Esophagus (tissue), 2 donors: ENCODE measurements around the gene SLC6A7. TPM values are rescaled to one million over a fixed set of nuclear protein-coding genes. Genes with fewer than 3 reads are reported as not detected.

Experiments used
- H3K27ac ChIP-seq, 2 donors: one replicate each; pipeline ENCODE4 v1.5.1; 2013; ENCODE audit warnings: low read depth in 2 of 2, mild to moderate bottlenecking in 2 of 2, inconsistent platforms in 1 of 2, low read length in 1 of 2, moderate library complexity in 1 of 2
- H3K27me3 ChIP-seq, 2 donors: one replicate each; pipeline ENCODE4 v1.6.1; 2013; ENCODE audit warnings: low read length in 2 of 2, control low read depth in 1 of 2, mild to moderate bottlenecking in 1 of 2; ENCODE audit not compliant: insufficient read depth in 2 of 2, control insufficient read depth in 1 of 2
- H3K36me3 ChIP-seq, 2 donors: one replicate each; pipeline ENCODE4 v1.6.1; 2013; ENCODE audit warnings: low read length in 1 of 2; ENCODE audit not compliant: control insufficient read depth in 2 of 2, insufficient read depth in 2 of 2
- H3K4me1 ChIP-seq, 2 donors: one replicate each; pipeline ENCODE4 v1.6.1; 2013; ENCODE audit warnings: low read length in 1 of 2; ENCODE audit not compliant: control insufficient read depth in 2 of 2, insufficient read depth in 2 of 2
- H3K4me3 ChIP-seq, 2 donors: one replicate each; pipeline ENCODE4 v1.5.1; 2013; ENCODE audit warnings: low read length in 2 of 2, mild to moderate bottlenecking in 2 of 2, low read depth in 1 of 2, moderate library complexity in 1 of 2
- H3K9me3 ChIP-seq, 2 donors: one replicate each; pipeline ENCODE4 v1.6.1; 2013; ENCODE audit warnings: mild to moderate bottlenecking in 2 of 2, low read depth in 1 of 2, low read length in 1 of 2, moderate library complexity in 1 of 2; ENCODE audit not compliant: control insufficient read depth in 2 of 2, insufficient read depth in 1 of 2
- WGBS, 2 donors: extraction: QIAGEN DNeasy Blood & Tissue Kit; methylation state at CpG; one replicate each; pipeline ENCODE4 v1.1.7; 2013; 5-methylcytosine and 5-hydroxymethylcytosine counted together
- polyA plus RNA-seq, 2 donors: library from polyadenylated mRNA; stranded (reverse); fragments of 200-250 nt; gene quantifications; one replicate each; pipeline ENCODE4 v1.2.3, GENCODE V29; 2013
- donor health status: healthy with polysubstance abuse.
- donor health status: Bipolar disorder and iron deficiency.

SLC6A7 gene
- polyA plus RNA-seq, 2 donors: not detected

GRCh38 chr5:150202501-150202900 lies 12.6 kb downstream of the SLC6A7 start:
- H3K4me1 ChIP-seq: no peaks in the 10 kb centered on the region
- no peak overlapping the region for H3K4me3 ChIP-seq
- H3K9me3 ChIP-seq: no peaks in the 10 kb centered on the region
- no peaks in the 10 kb centered on the region for H3K27me3 ChIP-seq
- no peak overlapping the region for H3K27ac ChIP-seq
- WGBS, 2 donors: 92 to 94% methylated on average over 10 of the region's 10 CpGs
- H3K36me3 ChIP-seq: no peaks in the 10 kb centered on the region

GRCh38 chr5:150203832-150204589 lies 14.1 kb downstream of the SLC6A7 start:
- H3K4me1 ChIP-seq: no peaks in the 10 kb centered on the region

GRCh38 chr5:150204590-150204960 lies 14.7 kb downstream of the SLC6A7 start:
- no peak overlapping the region for H3K4me3 ChIP-seq
- H3K36me3 ChIP-seq: no peaks in the 10 kb centered on the region
- no peaks in the 10 kb centered on the region for H3K27me3 ChIP-seq
- H3K27ac ChIP-seq: no peak overlapping the region
- no peaks in the 10 kb centered on the region for H3K9me3 ChIP-seq
- WGBS, 2 donors: 92 to 93% methylated on average over 13 of the region's 13 CpGs
- peaks cover 0 to 2% of the 10 kb centered on the region in 2 donors for H3K4me1 ChIP-seq

More at GRCh38 chr5:150203832-150204589, 14.1 kb downstream of the SLC6A7 start:
- H3K4me3 ChIP-seq: no peak overlapping the region
- H3K27me3 ChIP-seq: no peaks in the 10 kb centered on the region
- no peaks in the 10 kb centered on the region for H3K9me3 ChIP-seq
- H3K36me3 ChIP-seq: no peaks in the 10 kb centered on the region
- H3K27ac ChIP-seq: no peak overlapping the region
- 83 to 85% methylated on average over 12 of the region's 12 CpGs for WGBS, 2 donors

- no peaks in the 10 kb centered on the region for H3K9me3 ChIP-seq
- H3K27me3 ChIP-seq: no peaks in the 10 kb centered on the region
- 74 to 82% methylated on average over 6 of the region's 6 CpGs for WGBS, 2 donors
- peaks cover 0 to 2% of the 10 kb centered on the region in 2 donors for H3K4me1 ChIP-seq
- H3K4me3 ChIP-seq: no peak overlapping the region
- no peak overlapping the region for H3K27ac ChIP-seq
- no peaks in the 10 kb centered on the region for H3K36me3 ChIP-seq
Observed at GRCh38 chr5:150206098-150206778, 16.4 kb downstream of the SLC6A7 start.

GRCh38 chr5:150206779-150207115 lies 16.9 kb downstream of the SLC6A7 start:
- no peak overlapping the region for H3K27ac ChIP-seq
- no peaks in the 10 kb centered on the region for H3K9me3 ChIP-seq
- WGBS, 2 donors: 92 to 93% methylated on average over 6 of the region's 6 CpGs
- H3K4me1 ChIP-seq: peaks cover 0 to 2% of the 10 kb centered on the region in 2 donors
- no peaks in the 10 kb centered on the region for H3K27me3 ChIP-seq
- no peaks in the 10 kb centered on the region for H3K36me3 ChIP-seq
- no peak overlapping the region for H3K4me3 ChIP-seq

- H3K27me3 ChIP-seq: no peaks in the 10 kb centered on the region
- H3K4me1 ChIP-seq: peaks cover 0 to 2% of the 10 kb centered on the region in 2 donors
- H3K36me3 ChIP-seq: no peaks in the 10 kb centered on the region
- H3K9me3 ChIP-seq: no peaks in the 10 kb centered on the region
- no peak overlapping the region for H3K27ac ChIP-seq
- no peak overlapping the region for H3K4me3 ChIP-seq
- 61 to 65% methylated on average over 19 of the region's 19 CpGs for WGBS, 2 donors
Observed at GRCh38 chr5:150208187-150209098, 18.6 kb downstream of the SLC6A7 start.

- H3K4me3 ChIP-seq: no peak overlapping the region
- H3K27ac ChIP-seq: no peak overlapping the region
- 66 to 69% methylated on average over 21 of the region's 21 CpGs for WGBS, 2 donors
- H3K27me3 ChIP-seq: no peaks in the 10 kb centered on the region
- no peaks in the 10 kb centered on the region for H3K9me3 ChIP-seq
- H3K4me1 ChIP-seq: peaks cover 0 to 2% of the 10 kb centered on the region in 2 donors
- no peaks in the 10 kb centered on the region for H3K36me3 ChIP-seq
Observed at GRCh38 chr5:150209099-150209635, 19.3 kb downstream of the SLC6A7 start.

GRCh38 chr5:150210644-150211043 lies 20.8 kb downstream of the SLC6A7 start:
- H3K27me3 ChIP-seq: no peaks in the 10 kb centered on the region
- H3K4me1 ChIP-seq: peaks cover 0 to 2% of the 10 kb centered on the region in 2 donors
- H3K4me3 ChIP-seq: no peak overlapping the region
- 84 to 86% methylated on average over 6 of the region's 6 CpGs for WGBS, 2 donors
- H3K27ac ChIP-seq: no peak overlapping the region
- H3K36me3 ChIP-seq: no peaks in the 10 kb centered on the region
- no peaks in the 10 kb centered on the region for H3K9me3 ChIP-seq
